HL-60/S4 treated with phorbol 12-myristate 13-acetate at 8.2 ng/mL for 4 days and 3 days (cell line): ENCODE results near the gene SLC12A6.

ENCODE experiments used
- in situ Hi-C: fragments of 300-500 bp; cut with MboI; formaldehyde crosslinking; loops from 2 replicates; pipeline ENCODE4 v1.15.0; 2022; ENCODE audit warnings: low sequenced_read_pairs

SLC12A6 gene

DNA sequence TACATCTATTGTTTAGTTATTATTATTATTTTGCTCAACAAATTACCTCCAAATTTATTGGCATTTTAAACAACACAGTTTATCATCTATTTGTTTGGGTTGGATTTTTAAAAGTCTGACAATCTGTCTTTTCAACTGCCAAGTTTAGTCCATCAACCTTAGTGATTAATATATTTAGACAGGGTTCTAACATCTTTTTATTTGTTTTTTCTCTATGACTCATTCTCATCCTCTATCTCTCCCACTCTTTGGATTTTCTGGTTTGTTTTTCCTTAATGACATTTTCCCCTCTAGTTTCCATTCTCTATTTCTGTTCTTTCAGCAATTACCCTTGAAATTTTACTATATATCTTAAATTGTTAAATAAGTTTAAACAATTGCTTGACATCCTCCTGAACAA, 70.8 kb downstream of the SLC12A6 start:
- in situ Hi-C loops, result no loop called here

DNA sequence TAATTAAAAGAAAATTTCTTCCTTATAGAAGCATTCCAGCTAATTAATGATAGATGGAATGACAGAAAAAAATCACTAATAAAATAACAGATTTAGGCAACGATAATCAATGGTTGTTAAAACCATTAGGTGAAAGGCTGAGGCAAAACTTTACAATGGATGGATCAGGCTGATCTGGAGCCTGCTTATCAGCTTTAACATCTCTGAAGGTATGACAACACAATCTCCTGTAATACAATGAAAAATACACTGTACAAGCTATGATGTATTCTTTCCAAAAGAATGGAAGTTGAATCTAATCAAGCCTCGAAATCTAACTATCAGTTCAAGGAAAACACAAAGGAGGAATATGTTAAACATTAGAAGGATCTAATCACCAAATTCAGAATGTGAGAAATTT, 73.5 kb downstream of the SLC12A6 start:
- in situ Hi-C loops, result no loop called here

DNA sequence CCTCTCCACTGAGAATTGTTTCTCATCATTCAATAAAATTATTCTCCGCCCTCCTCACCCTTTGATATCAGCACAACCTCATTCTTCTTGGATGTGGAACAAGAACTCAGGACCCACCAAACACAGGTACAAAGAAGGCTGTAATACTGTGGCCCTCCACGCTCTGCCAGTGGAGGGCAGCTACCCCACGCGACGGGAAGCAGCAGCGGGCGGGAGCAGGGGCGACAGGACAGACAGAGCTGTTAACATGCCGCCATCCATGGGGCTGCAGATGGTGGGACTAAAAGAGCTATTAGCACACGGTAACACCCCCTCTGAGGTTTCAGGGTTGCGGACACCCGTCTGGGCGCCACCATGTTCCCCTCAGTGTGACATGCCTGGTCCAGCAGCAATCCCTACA, 75.2 kb downstream of the SLC12A6 start:
- in situ Hi-C loops, result no loop called here

DNA sequence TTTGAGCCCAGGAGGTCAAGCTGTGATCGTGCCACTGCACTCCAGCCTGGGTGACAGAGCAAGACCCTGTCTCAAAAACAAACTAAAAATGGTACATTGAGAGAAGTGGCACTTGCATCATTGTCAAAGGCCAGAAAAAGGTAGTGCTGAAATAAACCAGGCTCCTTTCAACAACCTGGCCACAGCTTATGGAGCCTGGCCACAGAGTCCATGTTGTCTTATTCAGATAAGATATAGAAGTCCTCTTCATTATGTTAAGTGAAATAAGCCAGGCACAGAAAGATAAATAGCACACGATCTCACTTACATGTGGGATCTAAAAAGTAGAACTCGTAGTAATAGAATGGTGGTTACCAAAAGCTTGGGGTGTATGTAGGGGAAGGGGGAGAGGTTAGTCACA, 78.0 kb downstream of the SLC12A6 start:
- in situ Hi-C loops, result no loop called here

DNA sequence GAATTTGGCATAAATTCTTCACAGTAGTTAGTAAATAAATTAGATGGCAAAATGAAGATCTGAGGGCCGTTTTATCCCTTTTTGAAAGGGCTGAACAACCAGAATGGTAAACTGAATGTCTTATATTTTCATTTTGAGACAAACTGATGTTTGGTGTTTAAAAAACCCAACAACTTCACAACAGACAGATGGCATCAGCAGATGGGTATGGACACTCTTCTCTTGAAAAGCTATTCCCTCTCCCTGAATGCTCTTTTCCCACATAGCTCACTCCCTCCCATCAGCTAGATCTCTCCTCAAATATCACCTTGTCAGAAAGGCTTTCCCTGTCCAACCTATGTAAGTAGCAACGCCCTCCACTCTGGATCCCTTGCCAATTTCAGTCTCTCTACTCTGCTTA, 79.4 kb downstream of the SLC12A6 start:
- in situ Hi-C loops, result no loop called here

DNA sequence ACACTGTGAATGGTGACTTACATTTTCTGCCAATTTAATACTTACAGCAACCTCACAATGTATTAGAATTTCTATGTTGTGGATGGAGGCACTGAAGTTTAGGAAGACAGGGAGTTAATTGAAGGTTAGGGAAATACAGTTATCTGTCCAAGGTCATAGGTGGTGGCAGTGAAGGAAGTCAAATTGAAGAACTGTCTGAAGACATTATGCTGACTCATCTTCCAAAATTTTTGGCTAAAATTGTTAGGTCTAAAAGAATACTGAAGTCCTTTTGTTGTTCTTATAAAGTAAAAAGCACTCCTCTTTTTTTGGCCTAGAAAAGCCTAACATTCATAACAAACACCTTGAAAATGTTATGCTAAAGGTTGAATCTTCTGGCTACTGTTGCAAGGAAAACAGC, 85.0 kb downstream of the SLC12A6 start:
- in situ Hi-C loops, result no loop called here

DNA sequence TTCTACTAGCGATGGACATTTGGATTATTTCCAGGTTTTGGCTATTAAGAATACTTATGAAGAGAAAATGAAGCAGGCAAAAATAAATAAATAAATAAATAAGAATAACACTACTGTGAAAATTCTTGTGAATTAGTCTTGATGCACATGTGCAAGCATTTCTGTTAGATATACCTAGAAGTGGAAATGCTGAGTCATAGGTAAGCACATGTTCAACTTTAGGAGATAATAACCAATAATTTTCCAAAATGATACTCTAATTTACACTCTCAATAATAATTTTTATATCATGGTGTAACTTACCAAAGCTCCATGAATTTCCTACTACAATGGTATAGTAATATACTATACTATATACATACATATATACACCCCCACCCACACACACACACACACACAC, 89.4 kb downstream of the SLC12A6 start:
- in situ Hi-C loops, result no loop called here

DNA sequence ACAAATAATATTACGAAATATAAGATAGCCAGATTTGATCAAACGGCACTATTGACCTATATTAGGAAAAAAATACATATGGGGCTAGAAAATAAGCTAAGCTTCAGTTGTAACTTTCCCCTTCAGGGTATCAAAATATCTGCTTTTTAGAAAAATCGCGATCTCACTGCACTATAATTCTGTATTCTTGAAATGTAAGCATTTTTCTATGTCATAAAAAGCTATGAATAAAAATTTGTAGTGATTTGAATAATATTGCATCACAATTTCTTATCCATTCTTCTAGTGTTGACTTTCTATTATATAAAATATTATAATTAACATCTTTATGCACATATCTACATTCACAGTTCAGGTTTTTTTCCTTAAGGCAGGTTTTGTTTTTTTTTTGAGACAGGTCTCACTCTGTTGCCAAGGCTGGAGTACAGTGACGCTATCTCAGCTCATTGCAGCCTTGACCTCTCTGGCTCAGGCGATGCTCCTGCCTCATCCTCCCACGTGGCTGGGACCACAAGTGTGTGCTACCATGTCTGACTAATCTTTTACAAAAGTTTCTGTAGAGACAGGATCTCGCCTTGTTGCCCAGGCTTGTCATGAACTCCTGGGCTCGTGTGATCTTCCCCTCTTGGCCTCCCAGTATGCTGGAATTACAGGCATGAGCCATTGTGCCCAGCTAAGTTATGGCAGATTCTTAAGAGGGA, 91.2 kb downstream of the SLC12A6 start:
- in situ Hi-C loops, result no loop called here

DNA sequence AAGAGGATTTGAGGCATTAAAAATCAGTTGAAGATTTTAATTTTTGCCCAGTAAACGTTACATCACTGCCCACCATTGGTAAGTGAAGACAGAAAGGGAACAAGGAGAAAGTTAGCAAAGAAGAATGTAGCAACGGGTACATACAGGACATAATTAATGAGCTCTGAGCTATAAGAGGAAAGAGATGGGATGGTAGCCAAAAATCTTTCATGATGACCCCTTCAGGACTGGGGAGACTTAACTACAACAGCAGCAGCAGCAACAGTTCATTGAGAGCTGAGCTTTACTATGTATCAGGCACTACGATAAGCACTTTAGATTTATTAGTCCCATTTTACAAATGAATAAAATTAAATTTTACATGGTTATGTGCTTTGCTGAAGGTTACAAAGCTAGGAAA, 94.4 kb downstream of the SLC12A6 start:
- in situ Hi-C loops, result no loop called here

DNA sequence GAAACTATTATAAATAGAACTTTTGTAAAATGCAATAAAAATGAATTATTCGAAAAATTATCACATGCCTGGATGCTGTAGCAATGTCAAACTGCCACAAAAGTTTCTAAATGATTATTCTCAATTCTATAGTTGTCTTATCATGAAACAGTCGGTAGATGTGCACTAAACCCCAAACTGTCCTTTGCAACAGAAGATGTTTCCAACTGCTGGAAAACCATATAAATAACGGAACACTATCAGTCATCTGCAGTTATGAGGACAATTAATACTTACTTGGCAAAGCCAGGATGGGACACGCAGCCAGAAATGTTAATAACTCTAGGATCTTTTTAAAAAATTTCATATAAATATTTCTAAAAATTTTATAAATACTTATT, 95.3 kb downstream of the SLC12A6 start:
- in situ Hi-C loops, result no loop called here

DNA sequence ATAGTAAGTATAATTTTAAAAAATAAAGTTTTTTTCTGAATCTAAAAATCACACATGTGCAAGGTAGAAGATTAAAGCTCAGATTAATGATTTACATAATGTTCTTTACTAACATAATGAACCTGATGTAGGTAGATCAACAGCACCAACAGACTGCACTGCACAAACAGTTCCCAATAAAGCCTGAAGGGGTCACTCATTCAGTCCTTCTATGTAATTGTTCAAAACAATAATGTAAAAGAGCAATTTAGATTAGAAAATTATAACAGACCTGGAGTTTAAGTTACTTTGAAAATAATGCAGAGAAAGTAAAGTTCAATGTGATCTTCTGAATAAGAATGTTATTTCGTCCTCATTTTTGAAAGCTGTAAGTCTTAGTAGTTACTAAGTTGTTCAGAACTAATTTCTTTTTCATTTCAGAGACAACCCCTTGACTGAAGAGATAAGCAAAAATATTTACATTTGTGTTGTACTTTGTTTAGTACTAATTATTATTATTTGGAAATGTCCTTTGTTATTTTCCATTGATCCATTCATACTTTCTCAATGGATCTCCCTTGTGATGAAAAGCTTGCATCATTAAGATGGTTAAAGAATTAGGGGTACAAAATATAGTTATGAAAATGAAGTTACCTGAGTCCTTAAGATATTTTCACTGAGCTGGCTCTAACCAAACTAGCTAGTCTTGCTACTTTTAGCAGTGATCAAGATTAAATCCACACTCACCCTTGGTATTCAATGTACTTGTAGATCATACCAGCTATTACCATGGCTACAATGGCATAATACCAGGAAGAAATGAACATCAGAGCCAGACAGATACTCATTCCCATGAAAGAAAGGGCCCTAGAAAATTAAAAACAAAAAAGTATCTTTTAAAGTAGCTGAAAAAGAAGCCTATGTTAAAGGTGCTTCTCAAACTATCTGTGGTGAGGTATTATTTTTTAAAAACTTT, 95.9 kb downstream of the SLC12A6 start:
- in situ Hi-C loops, result no loop called here

DNA sequence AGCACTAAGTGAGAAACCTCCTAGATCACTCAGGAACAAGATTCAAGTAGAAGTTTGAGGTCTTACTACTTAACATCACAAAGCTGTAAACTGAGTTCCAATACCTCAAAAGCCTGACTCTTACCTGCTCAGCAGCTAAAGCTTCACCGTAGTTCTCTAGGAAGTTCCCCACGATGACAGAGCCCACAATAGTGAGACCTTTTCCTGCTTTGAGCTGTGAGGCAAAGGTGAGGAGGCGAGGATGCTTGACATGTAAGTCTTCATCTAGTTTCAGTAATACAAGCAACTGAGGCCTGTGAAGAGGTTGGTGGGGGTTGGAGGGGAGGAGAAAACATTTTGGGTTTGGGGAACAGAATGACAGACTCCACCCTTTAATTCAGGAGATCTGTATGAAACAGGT, 97.0 kb downstream of the SLC12A6 start:
- in situ Hi-C loops, result no loop called here

DNA sequence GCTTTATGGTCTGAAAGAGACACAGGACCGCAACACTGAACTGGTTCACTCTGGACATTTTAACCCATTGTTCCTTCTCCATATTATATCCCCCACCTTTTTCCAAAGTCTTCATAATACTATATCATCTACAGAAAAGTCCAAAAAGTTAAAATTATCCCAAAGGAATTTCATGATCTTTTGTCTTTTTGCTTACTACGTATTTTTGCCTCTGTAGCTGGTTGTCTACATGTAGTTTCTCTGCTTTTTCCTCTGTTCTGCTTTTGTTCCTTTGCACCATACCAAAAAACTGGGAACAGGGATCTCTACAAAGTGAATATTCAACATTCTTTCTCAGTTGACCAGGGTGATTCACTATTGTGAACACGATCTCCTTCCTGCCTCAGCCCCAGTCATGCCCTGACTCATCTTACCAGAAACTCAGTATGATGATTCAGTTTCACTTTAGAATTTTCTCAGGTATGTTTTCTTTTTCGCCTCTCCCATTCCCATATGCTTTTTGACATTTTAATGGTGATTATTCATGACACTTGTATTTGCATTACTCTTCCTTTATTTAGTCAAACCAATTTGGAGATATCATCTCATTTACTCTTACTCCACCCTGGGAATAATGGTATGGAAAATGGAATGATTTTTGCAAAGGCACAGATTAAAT, 98.3 kb downstream of the SLC12A6 start:
- in situ Hi-C loops, result no loop called here

DNA sequence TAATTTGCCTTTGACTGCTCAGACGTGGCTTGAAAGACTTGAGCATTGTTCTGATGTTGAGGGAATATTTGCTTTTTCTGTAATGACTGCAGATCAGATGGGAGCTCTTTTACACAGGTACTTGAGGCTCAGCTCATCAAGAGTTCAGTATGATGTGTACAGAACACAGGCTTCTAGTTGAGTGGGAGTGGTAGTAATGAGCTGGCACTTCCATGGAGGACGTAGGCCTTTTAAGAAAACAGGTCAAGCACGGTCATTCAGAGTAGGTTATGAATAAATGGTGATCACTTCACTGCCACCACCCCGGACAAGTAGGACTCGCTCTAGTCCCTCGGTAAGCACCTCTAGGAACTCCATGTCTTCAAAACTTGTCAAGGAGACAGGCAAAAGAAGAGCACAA, 104.0 kb downstream of the SLC12A6 start:
- in situ Hi-C loops, result no loop called here

DNA sequence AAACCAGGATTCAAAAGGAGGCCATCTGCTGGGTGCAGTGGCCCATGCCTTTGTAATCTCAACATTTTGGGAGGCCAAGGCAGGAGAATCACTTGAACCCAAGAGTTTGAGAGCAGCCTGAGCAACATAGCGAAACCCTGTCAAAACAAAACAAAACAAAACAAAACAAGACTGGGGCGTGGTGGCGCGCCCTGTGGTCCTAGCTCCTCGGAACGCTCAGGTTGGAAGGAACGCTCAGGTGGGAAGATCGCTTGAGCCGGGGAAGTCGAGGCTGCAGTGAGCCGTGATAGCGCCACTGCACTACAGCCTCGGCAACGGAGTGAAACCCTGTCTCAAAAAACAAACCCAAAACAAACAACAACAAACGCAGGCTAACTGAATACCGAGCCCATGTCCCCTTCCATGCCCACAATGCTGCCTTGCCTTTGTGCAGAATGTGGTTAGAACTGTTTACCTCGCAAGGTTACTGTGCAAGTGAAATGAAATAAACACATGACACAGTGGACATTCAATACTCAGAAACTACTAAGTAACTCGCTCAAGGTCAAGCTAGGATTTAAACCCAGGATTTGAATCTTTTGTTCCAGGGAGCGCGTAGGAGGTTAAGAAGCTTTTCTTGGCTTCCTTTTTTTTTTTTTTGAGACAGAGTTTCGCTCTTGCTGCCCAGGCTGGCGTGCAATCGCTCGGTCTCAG, 113.5 kb downstream of the SLC12A6 start:
- in situ Hi-C loops, result loop anchor here (10.0 kb wide), 1 partner anchor 119 kb away; the partner anchor contains the start of genes EMC7 and PGBD4

DNA sequence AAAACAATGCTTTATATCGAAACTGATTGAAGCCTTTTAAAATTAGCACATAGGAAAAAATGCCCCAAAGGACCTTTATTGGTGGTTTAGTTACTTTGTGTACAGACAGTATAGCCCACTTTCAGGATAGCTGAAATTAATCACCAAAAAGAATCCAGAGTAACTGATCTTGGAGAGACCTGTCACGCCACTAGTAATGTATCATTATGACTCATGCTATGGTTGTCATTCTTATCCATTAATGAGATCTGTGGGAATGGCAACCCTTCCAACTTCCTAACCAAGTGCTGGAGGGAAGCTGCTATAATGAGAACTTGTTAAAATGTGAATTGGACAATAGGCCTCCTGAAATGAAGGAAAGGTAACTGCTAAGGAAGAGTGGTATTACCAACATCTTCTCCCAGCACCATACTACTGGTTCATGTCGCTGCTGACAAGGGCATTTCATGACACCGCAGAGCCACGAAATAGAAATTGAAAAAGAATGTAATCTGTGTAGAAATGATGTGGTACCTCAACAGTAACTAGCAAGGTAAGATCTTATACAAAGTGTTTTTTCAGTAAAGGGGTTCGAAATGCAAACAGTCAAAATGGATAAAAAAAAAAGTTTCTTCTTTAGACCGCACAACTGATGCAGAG, 119.9 kb downstream of the SLC12A6 start:
- in situ Hi-C loops, result no loop called here

DNA sequence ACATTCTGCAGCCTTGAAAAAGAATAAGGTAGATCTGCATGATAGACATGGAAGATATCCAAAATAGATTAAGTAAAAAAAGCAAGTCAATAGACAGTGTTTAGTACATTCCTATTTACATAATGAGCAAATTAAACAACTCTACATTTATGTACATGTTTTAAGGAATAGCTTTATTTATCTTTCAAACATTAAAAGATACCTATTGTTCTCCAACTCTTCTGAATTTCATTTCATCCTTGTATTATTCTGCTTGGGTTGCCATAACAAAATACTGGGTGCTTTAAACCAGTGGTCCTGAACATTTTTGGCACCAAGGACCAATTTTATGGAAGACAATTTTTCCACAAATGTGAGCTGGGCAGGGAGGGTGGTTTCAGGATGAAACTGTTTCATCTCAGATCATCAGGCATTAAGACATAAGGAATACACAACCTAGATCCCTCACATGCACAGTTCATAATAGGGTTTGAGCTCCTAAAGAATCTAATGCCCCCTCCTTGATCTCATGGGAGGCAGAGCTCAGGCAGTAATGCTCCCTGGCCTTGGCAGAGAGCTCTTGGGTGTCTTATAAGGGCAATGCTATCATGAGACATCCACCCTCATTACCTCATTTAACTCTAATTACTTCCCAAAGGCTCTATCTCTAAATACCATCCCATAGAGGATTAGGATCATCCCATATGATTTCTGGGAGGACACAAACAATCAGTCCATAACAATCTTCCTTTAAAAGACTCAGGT, 120.9 kb downstream of the SLC12A6 start:
- in situ Hi-C loops, result no loop called here

DNA sequence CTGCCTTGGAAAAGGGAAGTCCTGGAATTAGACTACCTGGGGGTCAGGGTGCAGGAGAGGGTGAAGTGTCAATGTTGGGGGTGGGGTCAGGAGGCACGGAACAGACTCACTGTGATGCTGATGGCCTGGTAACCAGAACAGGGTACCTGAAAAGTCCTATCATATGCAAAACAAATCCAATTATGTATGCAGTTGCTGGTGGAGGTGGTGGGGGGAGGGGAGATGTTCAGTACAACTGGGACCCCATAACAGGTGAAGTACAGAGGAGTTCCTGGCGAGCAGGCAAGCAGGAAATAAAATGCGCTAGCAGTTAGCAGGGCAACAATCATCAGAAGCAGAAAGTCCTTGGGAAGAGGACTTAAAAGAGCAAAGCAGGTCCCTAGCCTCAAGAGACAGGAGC, 123.4 kb downstream of the SLC12A6 start:
- in situ Hi-C loops, result no loop called here

DNA sequence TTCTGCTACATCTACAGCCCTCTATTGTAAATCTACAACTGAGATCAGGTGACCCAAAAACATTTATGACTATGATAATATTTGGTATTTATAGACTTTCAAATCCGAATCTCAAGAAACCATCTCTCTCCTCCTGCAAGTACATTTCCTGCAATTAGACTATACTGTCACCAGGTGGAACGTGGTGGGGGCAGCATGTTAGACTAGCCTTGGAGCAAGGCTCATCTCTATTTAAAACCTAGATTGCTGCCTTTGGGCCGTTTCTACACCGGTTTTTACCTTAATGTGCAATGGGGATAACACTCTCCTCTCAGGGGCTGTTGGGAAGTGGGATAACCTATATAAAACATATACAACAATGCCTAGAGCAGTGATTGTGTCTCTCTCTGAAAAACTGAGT, 123.9 kb downstream of the SLC12A6 start:
- in situ Hi-C loops, result no loop called here
